GM18507 (cell line): Measurements from ENCODE around the gene RHBDF2.
"Not testable (repeated sequence)": the region's sequence is repeated elsewhere in the genome, so short reads cannot be mapped to it uniquely, and the experiment has no call there.

ENCODE experiments used
- DNase-seq: peaks from one replicate; pipeline ENCODE4 v3.0.0; 2011; ENCODE audit warnings: low read depth; ENCODE audit not compliant: insufficient read length; ENCODE audit errors: extremely low spot score
- FAIRE-seq: peaks from 2 replicates; lab custom pipeline; 2011; peaks lifted over from hg19 to GRCh38; lab: Jason Lieb, UNC

Gene RHBDF2

DNA sequence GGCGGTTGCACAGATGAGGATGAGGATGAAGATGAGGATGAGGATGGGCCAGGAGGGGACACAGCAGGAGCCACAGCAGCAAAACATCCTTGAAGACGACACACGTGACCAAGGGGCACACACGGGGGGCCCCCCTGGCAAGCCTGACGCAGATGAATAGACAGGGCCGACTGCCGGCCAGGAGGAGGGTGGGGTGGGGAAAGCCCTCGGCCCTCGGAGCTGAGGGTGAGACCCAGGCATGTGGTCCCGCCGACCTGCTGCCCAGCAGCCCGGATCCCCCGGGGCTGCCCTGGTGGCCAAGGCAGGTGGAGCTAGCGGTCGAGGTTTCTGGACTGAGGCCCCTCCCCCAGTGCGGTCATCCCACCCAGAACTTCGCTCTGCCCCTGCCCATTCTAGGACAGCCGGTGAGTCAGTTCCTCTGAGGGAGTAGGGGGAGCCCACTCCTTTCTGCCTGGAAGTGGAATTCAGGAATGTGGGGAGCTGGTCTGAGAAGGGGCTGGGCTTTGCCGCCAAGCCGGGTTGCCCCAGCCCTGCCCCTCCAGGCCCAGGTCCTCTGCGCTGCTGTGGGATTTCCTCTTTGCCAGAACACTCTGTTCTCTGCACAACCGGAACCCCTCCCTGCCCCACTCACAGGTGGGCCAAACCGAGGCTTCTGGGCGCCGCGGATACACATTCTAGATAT, 26.3 kb upstream of the RHBDF2 start:
- no peak for FAIRE-seq
- no peak for DNase-seq

DNA sequence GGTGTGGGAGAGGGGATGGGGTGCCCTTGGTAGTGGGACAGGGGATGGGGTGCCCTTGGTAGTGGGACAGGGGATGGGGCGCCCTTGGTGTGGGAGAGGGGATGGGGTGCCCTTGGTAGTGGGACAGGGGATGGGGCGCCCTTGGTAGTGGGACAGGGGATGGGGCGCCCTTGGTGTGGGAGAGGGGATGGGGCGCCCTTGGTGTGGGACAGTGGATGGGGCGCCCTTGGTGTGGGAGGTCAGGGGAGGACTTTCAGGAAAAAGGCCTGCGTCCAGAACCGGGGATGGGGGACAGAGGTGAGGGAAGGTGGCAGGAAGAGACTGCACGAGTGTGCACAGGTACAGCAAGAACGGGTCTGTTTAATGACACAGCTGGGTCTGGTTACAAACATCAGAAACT, 25.8 kb upstream of the RHBDF2 start:
- FAIRE-seq, result not testable (repeated sequence)

GRCh38 chr17:76525513-76525833, 24.2 kb upstream of the RHBDF2 start:
- not testable (repeated sequence) for DNase-seq

More for the DNA sequence above, 25.8 kb upstream of the RHBDF2 start:
- DNase-seq, result not testable (repeated sequence)

DNA sequence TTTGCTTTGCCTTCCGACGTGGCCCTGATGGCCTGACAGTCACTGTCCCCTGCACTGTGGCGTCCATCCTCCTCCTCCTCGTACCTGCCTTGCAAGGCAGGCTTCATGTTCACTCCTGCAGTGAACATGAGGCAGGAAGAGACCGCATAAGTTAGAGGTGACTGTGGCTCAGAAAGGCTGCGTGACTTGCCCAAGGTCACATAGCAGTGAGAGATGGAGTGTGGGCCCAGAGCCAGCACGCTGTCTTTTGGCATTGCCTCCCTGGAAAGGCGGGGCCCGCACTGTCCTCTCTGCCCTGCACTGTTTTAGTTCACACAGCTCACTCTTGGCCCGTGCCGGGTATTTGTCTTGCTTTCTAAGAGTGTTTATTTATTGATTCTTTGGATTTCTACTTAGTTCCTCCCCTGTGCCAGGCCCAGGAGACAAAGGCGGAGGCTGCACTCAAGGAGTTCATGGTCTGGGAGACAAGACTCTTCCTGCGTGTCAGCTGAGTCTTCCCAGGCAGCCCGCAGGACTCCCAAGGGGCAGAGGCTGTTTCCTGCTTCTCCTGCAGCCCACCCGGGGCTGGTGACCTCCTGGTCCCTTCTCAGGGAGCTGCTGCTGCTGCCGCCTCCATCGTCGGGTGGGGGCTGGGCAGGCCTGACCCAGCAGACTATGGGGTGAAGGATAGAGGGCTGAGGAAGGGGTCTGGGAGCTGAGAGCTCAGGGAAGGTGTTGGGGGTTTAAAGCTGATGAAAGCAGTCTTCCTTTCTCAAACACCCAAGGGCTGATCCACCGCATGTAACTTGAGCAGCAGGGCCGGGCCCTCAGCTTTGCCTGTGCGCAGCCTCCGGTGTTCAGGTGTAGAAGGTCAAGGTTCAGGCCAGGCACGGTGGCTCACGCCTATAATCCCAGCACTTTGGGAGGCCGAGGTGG, 23.6 kb upstream of the RHBDF2 start:
- DNase-seq (no peak), FAIRE-seq (no peak)

More at GRCh38 chr17:76525513-76525833, 24.2 kb upstream of the RHBDF2 start:
- FAIRE-seq, result not testable (repeated sequence)

DNA sequence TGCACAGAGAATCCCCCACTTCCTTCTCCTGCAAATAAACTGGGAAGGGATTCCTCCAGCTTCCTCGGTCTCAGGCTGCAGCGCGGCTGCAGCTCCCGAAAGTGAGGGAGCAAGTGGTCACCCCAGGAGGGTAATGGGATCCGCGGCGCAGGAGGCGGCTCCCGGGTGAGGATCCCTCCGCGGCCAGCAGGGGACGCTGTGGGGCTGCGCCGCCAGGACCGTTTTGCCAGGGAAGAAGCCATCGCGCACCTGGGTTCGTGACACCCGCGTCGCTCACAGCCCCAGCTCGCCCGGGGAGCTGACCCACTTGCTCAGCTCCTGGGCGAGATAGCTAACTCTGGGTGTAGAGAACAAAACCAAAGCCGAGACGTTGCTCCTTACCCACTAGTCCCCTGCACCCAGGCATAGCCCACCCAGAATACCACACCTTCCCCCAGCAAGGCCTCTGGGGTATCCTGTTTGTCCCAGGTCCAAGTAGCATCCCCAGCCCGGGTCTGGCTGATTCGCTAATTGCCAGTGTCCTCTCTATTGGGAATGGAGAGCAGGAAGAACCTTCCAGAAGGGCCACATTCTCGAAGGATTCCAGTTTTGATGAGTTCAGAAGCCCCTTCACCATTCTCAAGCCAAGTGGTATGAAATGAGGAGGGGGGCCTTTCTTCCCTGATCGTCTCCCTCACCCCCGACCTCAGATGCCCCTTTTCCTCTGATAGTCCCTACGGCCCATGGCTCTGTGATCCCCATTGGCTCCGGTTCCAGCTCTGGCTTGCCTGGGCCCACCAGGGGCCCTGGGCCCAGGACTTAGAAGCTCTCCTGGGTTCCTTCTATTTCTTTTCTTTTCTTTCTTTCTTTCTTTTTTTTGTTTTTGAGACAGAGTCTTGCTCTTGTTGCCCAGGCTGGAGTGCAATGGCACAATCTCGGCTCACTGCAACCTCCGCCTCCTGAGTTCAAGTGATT, 22.1 kb upstream of the RHBDF2 start:
- peak; percentile 65 for DNase-seq
- peak; percentile 71 for FAIRE-seq

- FAIRE-seq, DNase-seq: not testable (repeated sequence)
Measured at GRCh38 chr17:76521683-76522082, 20.5 kb upstream of the RHBDF2 start.

- DNase-seq, result no peak
- FAIRE-seq, result no peak
Measured at GRCh38 chr17:76521262-76521661, 20.0 kb upstream of the RHBDF2 start.

- FAIRE-seq (no peak), DNase-seq (no peak)
Measured at GRCh38 chr17:76519048-76519966, 18.1 kb upstream of the RHBDF2 start.

- FAIRE-seq, result no peak
- DNase-seq, result no peak
Measured at GRCh38 chr17:76517638-76518038, 16.4 kb upstream of the RHBDF2 start.

- FAIRE-seq, result peak; percentile 95
- DNase-seq, result no peak
Measured at GRCh38 chr17:76515274-76515949, 14.2 kb upstream of the RHBDF2 start.

DNA sequence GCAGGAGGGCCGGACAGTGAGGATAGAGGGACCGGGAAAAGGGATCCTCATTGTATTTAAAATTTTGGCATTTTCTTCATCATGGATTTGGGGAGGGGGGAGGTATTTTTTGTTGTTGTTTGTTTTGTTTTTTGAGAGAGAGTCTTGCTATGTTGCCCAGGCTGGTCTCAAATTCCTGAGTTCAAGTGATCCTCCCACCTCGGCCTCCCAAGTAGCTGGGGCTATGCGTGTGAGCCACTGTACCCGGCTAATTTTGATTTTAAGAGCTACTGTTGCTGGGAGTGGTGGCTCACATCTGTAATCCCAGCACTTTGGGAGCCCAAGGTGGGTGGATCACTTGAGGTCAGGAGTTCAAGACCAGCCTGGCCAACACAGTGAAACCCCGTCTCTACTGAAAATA, 13.1 kb upstream of the RHBDF2 start:
- DNase-seq, FAIRE-seq: not testable (repeated sequence)

DNA sequence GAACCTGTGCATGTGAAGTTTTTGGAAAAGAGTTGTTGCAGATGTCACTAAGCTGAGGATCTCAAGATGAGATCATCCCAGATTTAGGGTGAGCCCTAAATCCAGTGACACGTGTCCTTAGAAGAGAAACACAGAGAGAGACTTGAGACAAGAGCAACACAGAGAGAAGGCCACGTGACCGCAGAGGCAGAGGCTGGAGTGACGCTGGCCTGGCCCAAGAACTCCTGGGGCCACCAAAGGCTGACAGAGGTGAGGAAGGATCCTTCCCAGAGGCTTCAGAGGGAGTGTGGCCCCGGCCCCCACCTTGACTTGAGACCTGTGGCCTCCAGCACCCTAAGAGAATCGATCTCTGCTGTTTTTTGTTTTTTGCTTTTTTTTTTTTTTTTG, 12.1 kb upstream of the RHBDF2 start:
- DNase-seq (no peak), FAIRE-seq (no peak)

GRCh38 chr17:76512366-76513305, 11.4 kb upstream of the RHBDF2 start:
- FAIRE-seq, result no peak
- no peak for DNase-seq

DNA sequence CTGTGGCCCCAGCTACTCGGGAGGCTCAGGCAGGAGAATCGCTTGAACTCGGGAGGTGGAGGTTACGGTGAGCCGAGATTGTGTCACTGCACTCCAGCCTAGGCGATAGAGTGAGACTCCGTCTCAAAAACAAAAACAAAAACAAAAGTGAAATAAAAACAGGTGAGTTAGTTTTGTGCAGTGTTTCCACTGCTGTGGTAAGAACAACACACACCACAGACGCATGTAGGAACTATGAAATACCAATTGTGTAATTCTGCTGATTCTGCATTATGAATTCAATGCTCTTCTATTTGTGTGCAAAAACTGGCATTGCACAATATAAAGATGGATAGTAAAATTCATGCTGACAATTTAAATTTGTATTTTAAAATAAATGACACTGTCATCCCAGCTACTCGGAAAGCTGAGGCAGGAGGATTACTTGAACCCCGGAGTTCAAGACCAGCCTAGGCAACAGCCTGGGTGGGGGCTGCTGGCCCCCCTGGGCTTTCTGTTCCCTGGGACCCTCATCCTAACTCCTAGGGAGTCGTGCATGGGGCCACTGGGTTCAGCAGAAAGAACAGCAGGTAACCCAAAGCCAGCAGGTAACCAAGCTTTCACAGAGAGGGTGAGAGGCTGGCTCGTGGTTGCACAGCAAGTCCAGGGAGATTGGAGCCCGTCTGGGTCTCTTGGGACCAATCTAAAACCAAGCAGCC, 10.6 kb upstream of the RHBDF2 start:
- no peak for FAIRE-seq
- no peak for DNase-seq

- no peak for DNase-seq
- no peak for FAIRE-seq
Measured at GRCh38 chr17:76510831-76511244, 9.6 kb upstream of the RHBDF2 start.

DNA sequence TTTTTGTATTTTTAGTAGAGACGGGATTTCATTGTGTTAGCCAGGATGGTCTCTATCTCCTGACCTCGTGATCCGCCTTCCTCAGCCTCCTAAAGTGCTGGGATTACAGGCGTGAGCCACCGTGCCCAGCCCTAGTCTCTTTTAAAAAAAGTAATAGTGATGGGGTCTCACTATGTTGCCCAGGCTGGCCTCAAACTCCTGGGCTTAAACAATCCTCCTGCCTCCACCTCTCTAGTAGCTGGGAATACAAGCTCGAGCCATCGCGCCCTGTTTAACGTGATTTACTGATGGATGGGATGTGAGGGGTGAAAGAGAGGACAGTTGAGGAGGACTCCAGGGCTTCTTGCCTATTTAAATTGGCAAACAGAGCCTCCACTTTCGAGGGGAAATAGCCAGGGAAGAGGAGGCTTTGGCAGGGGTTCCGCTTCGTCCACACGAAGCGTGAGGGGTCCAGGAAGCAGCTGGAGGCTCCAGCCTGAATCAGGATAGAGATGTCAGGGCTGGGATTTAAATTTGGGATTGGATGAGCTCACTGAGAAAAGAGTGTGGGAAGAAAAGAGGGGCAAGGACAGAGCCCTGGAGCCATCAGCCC, 7.3 kb upstream of the RHBDF2 start:
- not testable (repeated sequence) for FAIRE-seq, DNase-seq
